ENCODE data around the gene USP48. TPM values are rescaled to one million over a fixed set of nuclear protein-coding genes. Genes with fewer than 3 reads are reported as not detected.
"Not testable (repeated sequence)": the region's sequence is repeated elsewhere in the genome, so short reads cannot be mapped to it uniquely, and the experiment has no call there.

USP48 gene
- total RNA-seq, 1 donor from 2014 or later, result 98.1 TPM

- DNase-seq, result not testable (repeated sequence)
These were observed 11.3 kb downstream of the USP48 start for GRCh38 chr1:21771672-21772071.

DNA sequence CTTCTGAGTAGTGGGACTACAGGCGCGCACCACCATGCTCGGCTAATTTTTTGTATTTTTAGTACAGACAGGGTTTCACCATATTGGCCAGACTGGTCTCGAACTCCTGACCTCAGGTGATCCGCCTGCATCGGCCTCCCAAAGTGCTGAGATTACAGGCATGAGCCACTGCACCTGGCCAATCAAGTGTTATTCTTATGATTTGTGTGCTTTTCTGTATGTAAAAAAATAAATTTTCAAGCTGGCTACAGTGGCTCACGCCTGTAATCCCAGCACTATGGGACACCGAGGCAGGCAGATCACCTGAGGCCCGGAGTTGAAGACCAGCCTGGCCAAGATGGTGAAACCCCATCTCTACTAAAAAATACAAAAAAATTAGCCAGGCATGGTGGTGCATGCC is 12.3 kb downstream of the USP48 start:
- DNase-seq, result not testable (repeated sequence)

DNA sequence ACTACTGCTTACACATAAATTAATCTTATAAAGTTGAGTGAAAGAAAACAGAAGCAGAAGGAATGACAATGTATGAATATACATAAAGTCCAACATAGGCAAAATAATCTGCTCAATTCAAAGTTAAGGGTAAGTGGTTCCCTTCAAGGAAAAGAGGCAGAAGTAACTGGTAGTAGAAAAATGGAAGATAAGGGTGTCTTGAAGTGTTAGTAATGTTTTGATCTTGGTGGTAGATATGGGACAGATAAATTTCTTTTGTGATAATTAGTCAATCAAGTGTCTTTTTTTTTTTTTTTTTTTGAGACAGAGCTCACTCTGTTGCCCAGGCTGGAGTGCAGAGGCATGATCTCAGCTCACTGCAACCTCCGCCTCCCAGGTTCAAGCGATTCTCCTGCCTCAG is 12.7 kb downstream of the USP48 start:
- no peak for DNase-seq

- DNase-seq, result not testable (repeated sequence)
These were observed 15.8 kb downstream of the USP48 start for GRCh38 chr1:21767106-21767505.

DNA sequence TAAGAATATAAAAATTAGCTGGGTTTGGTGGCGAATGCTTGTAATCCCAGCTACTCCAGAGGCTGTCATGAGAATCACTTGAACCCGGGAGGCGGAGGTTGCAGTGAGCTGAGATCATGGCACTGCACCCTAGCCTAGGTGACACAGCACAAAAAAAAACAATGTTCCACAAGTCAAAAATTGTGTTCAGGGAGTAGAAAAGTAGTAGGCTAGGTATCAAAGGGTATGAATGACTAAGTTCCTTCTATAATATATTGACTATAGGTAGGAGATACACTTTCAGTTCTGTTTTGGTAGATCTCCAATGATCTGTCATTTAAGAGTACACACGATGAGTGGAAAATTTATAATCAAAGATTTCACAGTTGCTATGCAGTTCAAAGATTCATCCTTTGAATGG is 16.7 kb downstream of the USP48 start:
- DNase-seq, result no peak

GRCh38 chr1:21764615-21765423 is 18.1 kb downstream of the USP48 start:
- DNase-seq, result peak; percentile 33

GRCh38 chr1:21763694-21764419 is 19.1 kb downstream of the USP48 start:
- no peak for DNase-seq

GRCh38 chr1:21763236-21763635 is 19.7 kb downstream of the USP48 start:
- DNase-seq, result no peak

DNA sequence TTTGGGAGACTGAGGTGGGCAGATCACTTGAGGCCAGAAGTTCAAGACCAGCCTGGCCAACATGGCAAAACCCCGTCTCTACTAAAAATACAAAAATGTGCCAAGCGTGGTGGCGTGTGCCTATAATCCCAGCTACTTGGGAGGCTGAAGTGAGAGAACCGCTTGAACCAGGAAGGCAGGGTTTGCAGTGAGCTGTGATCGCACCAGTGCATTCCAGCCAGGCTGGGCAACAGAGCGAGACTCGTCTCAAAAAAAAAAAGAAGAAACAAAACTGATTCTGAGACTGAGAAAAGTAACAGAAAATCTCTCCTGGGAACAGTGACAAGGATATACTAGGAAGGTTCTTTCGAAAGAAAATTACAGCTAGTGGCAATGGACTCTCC is 20.9 kb downstream of the USP48 start:
- no peak for DNase-seq

- DNase-seq, result no peak
These were observed 21.9 kb downstream of the USP48 start for GRCh38 chr1:21761052-21761451.

GRCh38 chr1:21759818-21760217 is 23.1 kb downstream of the USP48 start:
- no peak for DNase-seq

- no peak for DNase-seq
These were observed 23.8 kb downstream of the USP48 start for GRCh38 chr1:21759182-21759581.

DNA sequence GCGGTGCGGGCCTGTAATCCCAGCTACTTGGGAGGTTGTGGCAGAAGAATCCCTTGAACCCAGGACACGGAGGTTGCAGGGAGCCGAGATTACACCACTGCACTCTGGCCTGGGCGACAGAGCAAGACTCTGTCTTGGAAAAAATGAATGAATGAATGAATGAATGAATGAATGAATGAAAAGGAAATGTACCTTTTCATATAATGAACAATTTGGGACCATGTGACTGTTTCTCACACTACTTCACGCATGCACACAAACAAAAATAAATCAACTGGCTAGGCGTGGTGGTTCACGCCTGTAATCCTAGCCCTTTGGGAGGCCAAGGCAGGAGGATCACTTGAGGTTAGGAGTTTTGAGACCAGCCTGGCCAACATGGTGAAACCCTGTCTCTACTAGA is 24.3 kb downstream of the USP48 start:
- DNase-seq, result no peak

DNA sequence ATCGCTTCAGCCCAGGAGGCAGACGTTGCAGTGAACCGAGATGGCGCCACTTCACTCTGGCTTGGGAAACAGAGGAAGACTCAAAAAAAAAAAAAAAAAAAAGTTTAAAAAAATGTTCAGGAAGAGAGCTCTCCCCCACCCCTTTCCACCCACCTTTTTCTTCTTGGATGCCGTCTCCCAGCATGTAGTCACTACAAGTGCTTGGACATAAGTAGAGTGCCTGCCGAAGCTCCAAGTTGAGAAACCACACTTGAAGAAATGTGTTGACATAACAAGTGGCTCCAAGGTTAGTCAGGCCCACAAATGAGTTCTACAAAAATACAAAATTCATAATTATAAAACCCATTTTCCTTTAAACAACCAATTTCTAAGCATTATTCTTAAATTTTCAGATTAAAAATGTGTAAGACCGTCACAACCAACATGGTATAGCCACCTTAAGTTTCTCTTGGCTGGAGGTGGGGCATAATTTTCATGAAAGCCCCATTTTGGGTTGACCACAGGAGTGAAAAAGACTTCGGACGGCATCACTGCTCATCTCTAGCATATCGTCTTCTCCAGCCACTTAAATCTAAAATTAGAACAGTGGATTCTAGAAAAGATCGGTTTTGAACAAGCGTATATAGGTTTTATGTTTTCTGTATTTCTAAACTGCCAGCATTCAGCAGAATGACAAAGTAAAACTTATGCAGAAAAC is 26.4 kb downstream of the USP48 start:
- DNase-seq, result no peak

DNA sequence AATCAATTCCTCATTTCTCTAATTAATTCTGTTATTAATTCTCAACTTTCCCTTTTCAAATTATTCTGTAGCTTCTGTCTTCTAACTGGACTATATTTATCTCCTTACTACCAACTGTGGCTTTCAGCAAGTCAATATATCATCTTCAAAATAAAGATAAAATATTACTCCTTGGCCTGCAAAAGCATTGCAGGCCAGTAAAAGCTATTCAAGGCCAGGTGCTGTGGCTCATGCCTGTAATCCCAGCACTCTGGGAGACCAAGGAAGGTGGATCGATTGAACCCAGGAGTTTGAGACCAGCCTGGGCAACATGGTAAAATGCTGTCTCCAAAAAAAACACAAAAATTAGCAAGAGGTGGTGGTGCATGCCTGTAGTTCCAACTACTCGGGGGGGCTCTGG is 27.9 kb downstream of the USP48 start:
- no peak for DNase-seq

GRCh38 chr1:21754583-21754982 is 28.4 kb downstream of the USP48 start:
- no peak for DNase-seq

DNA sequence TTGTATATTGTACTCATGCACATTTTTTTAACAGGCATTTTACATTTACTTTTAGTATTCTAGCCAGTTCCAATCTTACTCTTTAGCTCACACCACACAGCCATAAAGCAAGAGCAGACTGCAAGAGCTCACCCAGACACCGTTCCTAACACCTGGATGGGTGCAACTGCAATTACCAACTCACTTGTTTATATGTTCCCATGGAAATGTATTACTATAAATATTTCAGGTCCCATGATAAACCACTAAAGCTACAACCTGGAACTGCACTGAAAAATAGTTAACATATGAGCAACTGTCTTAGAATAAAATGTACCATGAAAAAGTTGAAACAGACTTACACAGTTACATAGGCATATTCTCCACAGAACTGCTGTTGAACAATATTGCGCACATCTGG is 30.8 kb downstream of the USP48 start:
- DNase-seq, result peak; percentile 48

GRCh38 chr1:21751281-21751680 is 31.7 kb downstream of the USP48 start:
- no peak for DNase-seq

GRCh38 chr1:21750841-21751240 is 32.1 kb downstream of the USP48 start:
- DNase-seq, result no peak

DNA sequence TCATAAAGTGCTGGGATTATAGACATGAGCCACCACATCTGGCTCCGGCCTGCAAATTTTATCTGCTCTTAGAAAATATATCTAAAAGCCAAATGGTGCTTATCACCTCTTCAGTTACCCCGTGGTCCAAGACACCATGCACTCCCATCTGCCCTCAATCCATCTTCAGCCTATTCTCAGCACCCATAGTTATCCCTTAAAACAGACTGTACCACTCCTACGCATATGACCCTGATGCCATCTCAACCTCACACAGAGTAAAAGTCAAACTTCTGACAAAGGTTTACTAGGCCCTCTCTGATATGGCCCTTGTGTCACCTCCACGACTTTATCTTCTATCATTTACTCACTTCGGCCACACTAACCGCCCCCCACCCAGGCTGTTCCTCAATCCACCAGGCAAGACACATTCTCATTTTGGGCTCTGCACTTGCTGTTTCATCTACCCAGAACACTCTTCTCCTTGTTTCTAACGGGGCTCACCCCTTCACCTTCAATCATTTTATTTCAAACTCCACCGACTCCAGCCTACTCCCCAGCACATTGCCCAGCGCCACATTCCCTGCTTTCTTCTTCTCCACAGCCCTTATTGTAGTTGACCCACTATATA is 33.0 kb downstream of the USP48 start:
- DNase-seq, result no peak

DNA sequence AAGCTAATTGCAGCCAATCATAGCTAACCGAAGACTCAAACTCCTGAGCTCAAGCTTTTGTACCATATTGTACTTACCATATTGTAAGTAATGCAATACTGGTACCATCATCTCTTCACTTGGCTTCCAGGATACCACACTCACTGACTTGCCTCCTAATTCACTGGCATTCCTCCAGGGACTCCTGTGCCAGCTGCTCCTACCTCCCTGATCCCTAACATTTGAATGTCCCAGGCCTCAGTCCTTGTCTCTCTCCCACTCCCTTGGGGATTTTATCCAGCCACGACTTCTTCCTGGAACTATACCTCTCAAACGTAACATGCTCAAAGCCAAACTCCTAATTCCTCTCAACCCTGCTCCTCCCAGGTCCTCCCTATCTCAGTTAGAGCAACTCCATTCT is 33.8 kb downstream of the USP48 start:
- DNase-seq, result peak; percentile 25

DNA sequence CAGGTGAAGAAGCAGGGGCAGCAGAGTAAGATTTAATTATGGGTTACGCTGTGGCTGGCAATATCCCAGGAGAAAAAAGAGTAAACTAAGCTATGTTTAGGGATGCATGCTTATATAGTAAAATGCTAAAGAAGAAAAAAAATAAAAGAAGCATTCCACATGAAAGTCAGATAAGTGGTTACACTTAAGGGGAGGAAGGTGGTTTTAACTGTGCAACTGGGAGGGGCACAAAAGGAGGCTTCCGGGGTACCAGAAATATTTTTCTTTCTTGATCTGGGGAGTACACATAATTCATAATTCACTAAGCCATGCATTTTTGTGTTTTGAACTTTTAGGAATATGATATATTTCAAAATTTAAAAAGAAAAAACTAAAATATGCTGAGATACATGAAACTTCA is 39.5 kb downstream of the USP48 start:
- no peak for DNase-seq

GRCh38 chr1:21742578-21742977 is 40.4 kb downstream of the USP48 start:
- peak; percentile 9 for DNase-seq

Data from tongue (tissue), 2 donors.